Mesothelial cell of epicardium (in vitro differentiated cells): Measurements from ENCODE around the gene SORBS1. TPM values are rescaled to one million over a fixed set of nuclear protein-coding genes. Genes with fewer than 3 reads are reported as not detected.

Experiments used
- DNase-seq, 2 experiments: peaks; one replicate each; pipeline ENCODE4 v3.0.0; 2021; ENCODE audit warnings: low spot score in 2 of 2; ENCODE audit not compliant: unreplicated experiment in 2 of 2
- H3K27ac Mint-ChIP-seq: 2 replicates; pipeline ENCODE4 v1.8.0; 2021; ENCODE audit warnings: mixed read lengths
- H3K27me3 Mint-ChIP-seq: 2 replicates; pipeline ENCODE4 v1.8.0; 2021; ENCODE audit warnings: low read depth, mixed read lengths
- H3K36me3 Mint-ChIP-seq: 2 replicates; pipeline ENCODE4 v1.8.0; 2021; ENCODE audit warnings: mixed read lengths
- H3K4me1 Mint-ChIP-seq: 2 replicates; pipeline ENCODE4 v1.8.0; 2021; ENCODE audit warnings: mixed read lengths
- H3K4me3 Mint-ChIP-seq: 2 replicates; pipeline ENCODE4 v1.8.0; 2021; ENCODE audit warnings: mild to moderate bottlenecking, moderate library complexity, mixed read lengths
- H3K9me3 Mint-ChIP-seq: 2 replicates; pipeline ENCODE4 v1.8.0; 2021; ENCODE audit warnings: mixed read lengths
- CTCF ChIP-seq: fragments of 200-600 bp; sonication (generic); IDR thresholded peaks from one replicate; pipeline ENCODE4 v1.5.0; 2021; ENCODE audit warnings: antibody characterized with exemption; ENCODE audit not compliant: unreplicated experiment
- total RNA-seq: library from RNA; stranded (reverse); gene quantifications from 3 replicates; pipeline ENCODE4 v1.2.1, GENCODE V29; 2021

SORBS1 gene
- total RNA-seq, 1 donor from 2014 or later: 24.9 TPM

GRCh38 chr10:95602382-95602781 is 41.2 kb upstream of the SORBS1 start:
- Mint-ChIP-seq H3K27ac (no peak overlapping the region), H3K9me3 (no peaks in the 10 kb centered on the region), H3K27me3 (no peaks in the 10 kb centered on the region), H3K4me3 (no peak overlapping the region), H3K36me3 (peaks cover 3% of the 10 kb centered on the region), H3K4me1 (peaks cover 13% of the 10 kb centered on the region)
- TF ChIP-seq CTCF: no peak
- no peak for DNase-seq

- no peaks in the 10 kb centered on the region for H3K27me3 Mint-ChIP-seq
- TF ChIP-seq CTCF: peak; percentile 79
- no peak overlapping the region for H3K4me3 Mint-ChIP-seq
- DNase-seq: peak; percentile 49 to 77
- H3K36me3 Mint-ChIP-seq: peaks cover 3% of the 10 kb centered on the region
- H3K4me1 Mint-ChIP-seq: peaks cover 13% of the 10 kb centered on the region
- H3K9me3 Mint-ChIP-seq: peaks cover 7% of the 10 kb centered on the region
- H3K27ac Mint-ChIP-seq: no peak overlapping the region
Measured at GRCh38 chr10:95601116-95601719, 40.0 kb upstream of the SORBS1 start.

GRCh38 chr10:95600158-95600557 is 39.0 kb upstream of the SORBS1 start:
- Mint-ChIP-seq H3K4me1 (peaks cover 11% of the 10 kb centered on the region), H3K27ac (no peak overlapping the region), H3K36me3 (no peaks in the 10 kb centered on the region), H3K27me3 (no peaks in the 10 kb centered on the region), H3K4me3 (no peak overlapping the region), H3K9me3 (peaks cover 11% of the 10 kb centered on the region)
- TF ChIP-seq CTCF: no peak
- DNase-seq: no peak

GRCh38 chr10:95597788-95598187 is 36.6 kb upstream of the SORBS1 start:
- Mint-ChIP-seq H3K36me3 (no peaks in the 10 kb centered on the region), H3K4me1 (peaks cover 3% of the 10 kb centered on the region), H3K9me3 (peaks cover 11% of the 10 kb centered on the region), H3K4me3 (no peak overlapping the region), H3K27me3 (no peaks in the 10 kb centered on the region), H3K27ac (no peak overlapping the region)
- no peak for DNase-seq
- no peak for TF ChIP-seq CTCF

GRCh38 chr10:95588025-95588424 is 26.9 kb upstream of the SORBS1 start:
- Mint-ChIP-seq H3K27me3 (peaks cover 8% of the 10 kb centered on the region), H3K36me3 (no peaks in the 10 kb centered on the region), H3K4me1 (no peaks in the 10 kb centered on the region), H3K4me3 (no peak overlapping the region), H3K9me3 (no peaks in the 10 kb centered on the region), H3K27ac (no peak overlapping the region)
- no peak for DNase-seq
- TF ChIP-seq CTCF: no peak
